Lower leg skin (tissue), 4 donors: Measurements from ENCODE around the gene EIF4EBP3. TPM values are rescaled to one million over a fixed set of nuclear protein-coding genes. Genes with fewer than 3 reads are reported as not detected.
A peak's percentile ranks its signal among the peaks of the same experiment; 100 is the strongest.

ENCODE experiments used
- DNase-seq, 2 donors: peaks; one replicate each; pipeline ENCODE4 v3.0.0-alpha.2; 2019; ENCODE audit warnings: low spot score in 2 of 2
- H3K4me3 ChIP-seq: fragments of 200-600 bp; sonication (generic); 2 replicates; pipeline ENCODE4 v1.5.1; 2017; ENCODE audit warnings: mild to moderate bottlenecking, low read depth; ENCODE audit not compliant: poor library complexity, severe bottlenecking
- POLR2A ChIP-seq, 2 donors: fragments of 450-650 bp; IDR thresholded peaks; one replicate each; pipeline ENCODE4 v1.6.1; 2016 to 2017; ENCODE audit warnings: antibody characterized with exemption in 2 of 2, mild to moderate bottlenecking in 1 of 2, moderate library complexity in 1 of 2
- WGBS, 2 donors: methylation state at CpG; one replicate each; pipeline ENCODE4 v1.1.5; 2018; 5-methylcytosine and 5-hydroxymethylcytosine counted together
- intact Hi-C: fragments of 100-400 bp; cut with DNase I; formaldehyde crosslinking; loops from one replicate; pipeline ENCODE4 v1.15.0; 2023; ENCODE audit warnings: low total_unique reads
- total RNA-seq, 4 donors: library from RNA; depleted of rRNA; stranded (reverse); fragments of >200 nt; gene quantifications; one replicate each; pipeline ENCODE4 v1.1.0, GENCODE V29; 2016
- TF ChIP-seq, protein P1 (sequence below), 3 donors: fragments of 450-650 bp; IDR thresholded peaks; one replicate each; pipeline ENCODE4 v1.5.1; 2016; ENCODE audit warnings: antibody characterized with exemption in 3 of 3, mild to moderate bottlenecking in 3 of 3, moderate library complexity in 2 of 3

The EIF4EBP3 gene
- total RNA-seq, 4 donors from 2014 or later = 19.2 to 32.1 (median 27.2) TPM

DNA sequence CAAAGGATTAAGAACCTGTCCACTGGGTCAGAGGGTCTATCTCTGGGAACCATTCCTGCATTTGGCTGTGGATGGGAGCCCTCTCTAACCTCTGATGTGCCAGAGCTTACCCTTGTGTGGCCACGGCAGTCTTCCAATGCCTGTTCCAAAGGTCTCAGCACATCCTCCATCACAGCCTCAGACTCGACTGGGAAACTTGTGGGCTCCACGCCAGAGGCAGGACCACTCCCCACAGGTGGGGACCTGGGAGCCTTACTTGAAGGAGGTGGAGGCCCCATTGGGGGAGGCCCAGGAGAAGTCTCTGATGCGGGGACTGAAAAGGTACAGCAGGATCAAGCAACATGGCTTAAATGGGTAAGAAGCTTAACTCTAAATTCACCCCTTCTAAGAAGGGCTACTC, 4.4 kb downstream of the EIF4EBP3 start:
- intact Hi-C loops = no loop called here
- H3K4me3 ChIP-seq = no peak overlapping the region
- WGBS, 2 donors = 78 to 84% methylated on average over 4 of the region's 4 CpGs
- DNase-seq = peak in 1 of 2 donors; percentile 8
- TF ChIP-seq, protein P1, sequence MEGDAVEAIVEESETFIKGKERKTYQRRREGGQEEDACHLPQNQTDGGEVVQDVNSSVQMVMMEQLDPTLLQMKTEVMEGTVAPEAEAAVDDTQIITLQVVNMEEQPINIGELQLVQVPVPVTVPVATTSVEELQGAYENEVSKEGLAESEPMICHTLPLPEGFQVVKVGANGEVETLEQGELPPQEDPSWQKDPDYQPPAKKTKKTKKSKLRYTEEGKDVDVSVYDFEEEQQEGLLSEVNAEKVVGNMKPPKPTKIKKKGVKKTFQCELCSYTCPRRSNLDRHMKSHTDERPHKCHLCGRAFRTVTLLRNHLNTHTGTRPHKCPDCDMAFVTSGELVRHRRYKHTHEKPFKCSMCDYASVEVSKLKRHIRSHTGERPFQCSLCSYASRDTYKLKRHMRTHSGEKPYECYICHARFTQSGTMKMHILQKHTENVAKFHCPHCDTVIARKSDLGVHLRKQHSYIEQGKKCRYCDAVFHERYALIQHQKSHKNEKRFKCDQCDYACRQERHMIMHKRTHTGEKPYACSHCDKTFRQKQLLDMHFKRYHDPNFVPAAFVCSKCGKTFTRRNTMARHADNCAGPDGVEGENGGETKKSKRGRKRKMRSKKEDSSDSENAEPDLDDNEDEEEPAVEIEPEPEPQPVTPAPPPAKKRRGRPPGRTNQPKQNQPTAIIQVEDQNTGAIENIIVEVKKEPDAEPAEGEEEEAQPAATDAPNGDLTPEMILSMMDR (IDR thresholded peaks at IDR 0.05) = no peak
- TF ChIP-seq POLR2A (IDR thresholded peaks at IDR 0.05) = no peak

DNA sequence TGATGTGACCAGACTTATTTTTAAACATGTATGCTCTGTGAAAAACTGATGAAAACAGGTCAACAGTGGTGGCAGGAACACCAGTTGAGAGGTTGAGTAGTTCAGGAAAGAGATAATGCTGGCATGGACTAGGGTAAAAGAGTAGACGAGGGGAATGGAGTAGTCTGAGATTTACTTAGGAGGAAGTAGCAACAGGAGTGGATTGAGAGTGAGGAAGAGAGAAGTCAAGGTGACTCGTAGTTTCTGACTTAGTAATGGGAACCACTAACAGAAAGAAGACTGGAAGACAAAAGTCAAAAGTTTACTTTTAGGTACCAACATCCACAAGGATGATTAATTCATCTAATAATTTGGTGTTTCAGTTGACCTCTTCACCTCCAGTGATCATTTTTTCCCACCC, 6.2 kb downstream of the EIF4EBP3 start:
- intact Hi-C loops = no loop called here
- no peak overlapping the region for H3K4me3 ChIP-seq
- DNase-seq = no peak
- TF ChIP-seq, protein P1 (IDR thresholded peaks at IDR 0.05) = no peak
- no peak for TF ChIP-seq POLR2A (IDR thresholded peaks at IDR 0.05)
- WGBS, 2 donors = 78 to 79% methylated on average over 2 of the region's 2 CpGs

DNA sequence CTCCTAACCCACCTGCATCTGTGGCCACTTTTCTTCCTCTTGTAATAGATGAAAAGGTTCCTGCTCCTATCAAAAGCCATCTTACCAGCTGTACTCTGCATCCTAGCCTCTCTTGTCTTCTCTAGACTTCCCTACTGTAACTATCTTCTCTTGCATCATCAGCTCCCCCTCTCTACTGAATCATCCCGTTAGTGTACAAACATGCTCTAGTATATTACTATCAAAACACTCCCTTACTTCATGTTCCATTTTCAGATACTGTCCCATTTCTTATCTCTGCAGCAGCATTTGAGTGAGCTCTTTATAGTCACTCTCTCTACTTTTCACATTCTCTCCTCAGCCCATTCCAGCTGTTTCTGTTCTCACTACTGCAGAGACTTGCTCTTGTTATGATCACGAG, 7.0 kb downstream of the EIF4EBP3 start:
- H3K4me3 ChIP-seq = no peak overlapping the region
- WGBS, 2 donors = 45 to 53% methylated on average over 2 of the region's 2 CpGs
- no peak for DNase-seq
- intact Hi-C loops = no loop called here
- TF ChIP-seq POLR2A (IDR thresholded peaks at IDR 0.05) = no peak
- TF ChIP-seq, protein P1 (IDR thresholded peaks at IDR 0.05) = no peak

DNA sequence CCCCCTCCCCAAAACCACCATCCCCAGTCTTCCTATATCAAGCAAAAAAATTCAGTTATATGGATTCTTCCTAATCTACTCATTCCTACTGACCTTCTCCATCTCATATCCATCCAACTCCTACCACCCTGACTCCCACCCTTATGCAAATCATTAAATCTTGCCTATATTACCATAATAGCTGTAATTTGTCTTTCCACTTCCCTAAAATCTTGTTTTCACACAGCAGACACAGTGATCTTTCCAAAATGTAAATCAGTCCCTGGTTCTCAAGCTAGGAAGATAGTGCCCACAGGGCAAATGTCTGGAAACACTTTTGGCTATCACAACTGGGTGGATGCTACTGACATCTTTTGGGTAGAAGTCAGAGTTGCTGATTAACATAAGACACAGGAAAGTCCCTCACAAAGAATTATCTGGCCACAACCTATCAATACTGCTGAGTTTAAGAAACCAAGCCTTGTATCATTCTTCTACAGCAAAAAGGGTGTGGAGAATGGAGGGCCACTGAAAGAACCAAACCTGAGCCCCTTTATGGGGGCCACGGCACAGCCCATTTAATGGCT, 8.4 kb downstream of the EIF4EBP3 start:
- H3K4me3 ChIP-seq = no peak overlapping the region
- WGBS, 2 donors = 72 to 77% methylated on average over 1 of the region's 1 CpG
- intact Hi-C loops = no loop called here
- TF ChIP-seq, protein P1 (IDR thresholded peaks at IDR 0.05) = no peak
- no peak for TF ChIP-seq POLR2A (IDR thresholded peaks at IDR 0.05)
- DNase-seq = no peak

DNA sequence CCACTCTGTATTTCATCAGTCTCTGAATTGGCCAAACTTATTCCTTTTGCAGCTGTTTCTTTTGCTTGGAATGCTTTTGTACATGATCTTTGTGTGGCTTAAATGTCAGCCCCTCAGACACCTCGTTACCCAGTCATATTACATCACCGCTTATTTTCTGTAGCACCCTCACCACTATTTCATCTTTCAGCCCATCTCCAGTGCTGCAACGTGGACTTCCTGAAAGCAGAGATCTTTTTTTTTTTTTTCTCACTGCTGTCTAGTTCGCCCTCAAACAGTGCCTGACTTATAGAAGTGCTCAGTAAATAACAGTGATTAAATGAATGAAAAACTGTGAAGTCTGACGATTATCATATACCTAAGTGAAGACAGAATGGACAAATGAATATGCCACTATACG, 9.0 kb downstream of the EIF4EBP3 start:
- intact Hi-C loops = no loop called here
- no peak for TF ChIP-seq POLR2A (IDR thresholded peaks at IDR 0.05)
- TF ChIP-seq, protein P1 (IDR thresholded peaks at IDR 0.05) = no peak
- WGBS, 2 donors = 5 to 6% methylated on average over 6 of the region's 6 CpGs
- no peak for DNase-seq
- peak overlapping the region; percentile 87 for H3K4me3 ChIP-seq
